Esophagus muscularis mucosa (tissue), 4 donors: ENCODE results near the gene TBC1D22A. TPM values are rescaled to one million over a fixed set of nuclear protein-coding genes. Genes with fewer than 3 reads are reported as not detected.

Source experiments
- DNase-seq: peaks from one replicate; pipeline ENCODE4 v3.0.0-alpha.2; 2017; ENCODE audit errors: extremely low spot score
- H3K27ac ChIP-seq, 4 donors: fragments of 200-600 bp; sonication (generic); replicated peaks in 1 of 4; 1 replicate in 3 of 4; 2 replicates in 1 of 4; pipeline ENCODE4 v1.5.1; 2016 to 2019; ENCODE audit warnings: mild to moderate bottlenecking in 1 of 4
- H3K27me3 ChIP-seq, 4 donors: fragments of 200-600 bp; sonication (generic); one replicate each; pipeline versions ENCODE4 v1.5.1 to v1.6.0; 2016 to 2019
- H3K36me3 ChIP-seq, 4 donors: fragments of 200-600 bp; sonication (generic); one replicate each; pipeline ENCODE4 v1.5.1; 2016 to 2019
- H3K4me1 ChIP-seq, 4 donors: fragments of 200-600 bp; sonication (generic); one replicate each; pipeline ENCODE4 v1.5.1; 2016 to 2019
- H3K4me3 ChIP-seq, 4 donors: fragments of 200-600 bp; sonication (generic); 1 replicate in 2 of 4; 2 replicates in 2 of 4; pipeline ENCODE4 v1.5.1; 2016 to 2019; ENCODE audit warnings: mild to moderate bottlenecking in 4 of 4, moderate library complexity in 1 of 4
- H3K9me3 ChIP-seq, 4 donors: fragments of 200-600 bp; sonication (generic); 1 replicate in 3 of 4; 2 replicates in 1 of 4; pipeline ENCODE4 v1.5.1; 2016 to 2019
- CTCF ChIP-seq, 3 experiments: fragments of 200-600 bp in 2 of 3; fragments of 450-650 bp in 1 of 3; sonication (generic) in 2 of 3; IDR thresholded peaks; one replicate each; pipeline ENCODE4 v1.5.1; 2017 to 2019; ENCODE audit warnings: antibody characterized with exemption in 3 of 3, mild to moderate bottlenecking in 2 of 3, moderate library complexity in 1 of 3
- EP300 ChIP-seq: sonication (generic); formaldehyde crosslinking; IDR thresholded peaks from one replicate; pipeline ENCODE4 v1.6.1; 2017; ENCODE audit warnings: antibody characterized with exemption
- POLR2A ChIP-seq: fragments of 450-650 bp; IDR thresholded peaks from one replicate; pipeline ENCODE4 v1.6.1; 2017; ENCODE audit warnings: antibody characterized with exemption, moderate library complexity, mild to moderate bottlenecking, low read depth
- POLR2AphosphoS5 ChIP-seq, 2 donors: sonication (generic); formaldehyde crosslinking; IDR thresholded peaks; one replicate each; pipeline ENCODE4 v1.6.1; 2017; ENCODE audit warnings: antibody characterized with exemption in 2 of 2
- WGBS: methylation state at CpG from one replicate; pipeline ENCODE4 v1.1.5; 2018; 5-methylcytosine and 5-hydroxymethylcytosine counted together
- intact Hi-C: fragments of 100-400 bp; cut with DNase I; formaldehyde crosslinking; loops from one replicate; pipeline ENCODE4 v1.15.1; 2023
- total RNA-seq, 4 donors: library from RNA; depleted of rRNA; stranded (reverse); fragments of >200 nt; gene quantifications; one replicate each; pipeline versions ENCODE4 v1.1.0 to v1.2.1, GENCODE V29; 2016

Gene TBC1D22A
- total RNA-seq, 4 donors from 2014 or later: 15.2 to 20.7 (median 18.8) TPM

GRCh38 chr22:47027766-47028165, 265.3 kb downstream of the TBC1D22A start:
- Histone ChIP-seq H3K36me3 (peaks cover 0 to 6% (median 0%) of the 10 kb centered on the region in 4 donors), H3K9me3 (no peaks in the 10 kb centered on the region), H3K4me1 (peaks cover 0 to 25% (median 12%) of the 10 kb centered on the region in 4 donors), H3K27me3 (no peaks in the 10 kb centered on the region), H3K27ac (no peak overlapping the region), H3K4me3 (no peak overlapping the region)
- TF ChIP-seq CTCF (IDR thresholded peaks at IDR 0.05) (no peak), POLR2A (no peak), POLR2AphosphoS5 (IDR thresholded peaks at IDR 0.05) (no peak), EP300 (no peak)
- DNase-seq: no peak
- intact Hi-C loops: no loop called here
- WGBS: 81% methylated on average over 9 of the region's 9 CpGs

- 93% methylated on average over 15 of the region's 26 CpGs for WGBS
- Histone ChIP-seq H3K27ac (peak overlapping the region in 2 of 4 donors; percentile 40 to 48), H3K36me3 (peaks cover 0 to 2% (median 0%) of the 10 kb centered on the region in 4 donors), H3K27me3 (no peaks in the 10 kb centered on the region), H3K4me3 (no peak overlapping the region), H3K9me3 (no peaks in the 10 kb centered on the region), H3K4me1 (peaks cover 0 to 27% (median 13%) of the 10 kb centered on the region in 4 donors)
- no peak for TF ChIP-seq POLR2AphosphoS5 (IDR thresholded peaks at IDR 0.05)
- no peak for TF ChIP-seq CTCF (IDR thresholded peaks at IDR 0.05)
- no peak for TF ChIP-seq EP300
- TF ChIP-seq POLR2A: no peak
- intact Hi-C loops: no loop called here
- no peak for DNase-seq
Measured at GRCh38 chr22:47029244-47030074, 267.0 kb downstream of the TBC1D22A start.

GRCh38 chr22:47030143-47030661, 267.8 kb downstream of the TBC1D22A start:
- H3K27ac ChIP-seq: peak overlapping the region in 1 of 4 donors; percentile 40
- H3K36me3 ChIP-seq: peaks cover 0 to 5% (median 0%) of the 10 kb centered on the region in 4 donors
- H3K4me3 ChIP-seq: no peak overlapping the region
- peaks cover 0 to 34% (median 15%) of the 10 kb centered on the region in 4 donors for H3K4me1 ChIP-seq
- intact Hi-C loops: no loop called here
- H3K9me3 ChIP-seq: no peaks in the 10 kb centered on the region
- WGBS: 72% methylated on average over 7 of the region's 7 CpGs
- no peaks in the 10 kb centered on the region for H3K27me3 ChIP-seq
- TF ChIP-seq EP300 (no peak), CTCF (IDR thresholded peaks at IDR 0.05) (no peak), POLR2A (no peak), POLR2AphosphoS5 (IDR thresholded peaks at IDR 0.05) (no peak)
- DNase-seq: no peak

GRCh38 chr22:47030881-47031627, 268.6 kb downstream of the TBC1D22A start:
- DNase-seq: no peak
- H3K4me1 ChIP-seq: peaks cover 0 to 39% (median 16%) of the 10 kb centered on the region in 4 donors
- 94% methylated on average over 18 of the region's 24 CpGs for WGBS
- H3K27ac ChIP-seq: peak overlapping the region in 1 of 4 donors; percentile 14
- no peak overlapping the region for H3K4me3 ChIP-seq
- TF ChIP-seq EP300 (no peak), CTCF (IDR thresholded peaks at IDR 0.05) (no peak), POLR2AphosphoS5 (IDR thresholded peaks at IDR 0.05) (no peak), POLR2A (no peak)
- peaks cover 0 to 5% (median 0%) of the 10 kb centered on the region in 4 donors for H3K36me3 ChIP-seq
- intact Hi-C loops: no loop called here
- H3K9me3 ChIP-seq: no peaks in the 10 kb centered on the region
- no peaks in the 10 kb centered on the region for H3K27me3 ChIP-seq
